GM11168 (cell line): ENCODE results near the gene EXOSC2.

Experiments used
- in situ Hi-C: fragments of 300-500 bp; cut with MboI; formaldehyde crosslinking; loops from one replicate; pipeline ENCODE4 v1.12.0; 2022; ENCODE audit warnings: low sequenced_read_pairs; ENCODE audit not compliant: unreplicated experiment

The EXOSC2 gene

GRCh38 chr9:130666393-130667119 lies 27.0 kb upstream of the EXOSC2 start:
- in situ Hi-C loops: no loop called here

DNA sequence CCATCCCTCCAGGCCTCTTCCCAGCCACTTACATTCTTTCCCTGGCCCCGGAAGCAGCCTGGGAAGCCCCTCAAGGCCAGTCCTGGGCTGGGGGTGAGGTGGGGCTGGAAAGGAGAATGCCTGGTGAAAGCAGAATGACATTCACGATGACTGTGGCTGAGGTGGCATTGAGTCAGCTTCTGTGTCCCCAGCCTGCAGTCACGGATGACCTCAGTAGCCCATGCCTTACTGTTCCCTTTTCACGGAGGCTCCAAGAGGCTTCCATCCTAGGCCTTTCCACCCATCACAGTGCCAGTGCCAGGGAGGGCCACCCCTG lies 26.5 kb upstream of the EXOSC2 start:
- in situ Hi-C loops: no loop called here

DNA sequence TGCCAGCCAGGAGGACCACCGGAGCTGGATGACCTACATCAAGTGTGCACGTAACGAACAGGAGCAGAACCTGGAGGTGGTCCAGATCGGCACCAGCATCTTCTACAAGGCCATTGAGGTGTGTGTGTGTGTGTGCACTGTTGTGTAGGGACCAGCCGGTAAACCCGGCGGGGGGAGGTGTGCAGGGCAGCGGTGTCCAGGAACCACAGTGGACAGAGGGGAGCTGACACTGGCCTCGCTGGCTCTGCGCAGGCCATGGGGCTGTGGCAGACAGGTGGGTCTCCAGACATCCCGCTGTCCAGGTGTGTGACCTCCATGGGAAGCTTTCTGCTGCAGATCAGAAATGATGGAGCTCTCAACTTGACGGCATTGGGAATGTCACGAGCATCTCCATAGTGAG lies 25.4 kb upstream of the EXOSC2 start:
- in situ Hi-C loops: no loop called here

DNA sequence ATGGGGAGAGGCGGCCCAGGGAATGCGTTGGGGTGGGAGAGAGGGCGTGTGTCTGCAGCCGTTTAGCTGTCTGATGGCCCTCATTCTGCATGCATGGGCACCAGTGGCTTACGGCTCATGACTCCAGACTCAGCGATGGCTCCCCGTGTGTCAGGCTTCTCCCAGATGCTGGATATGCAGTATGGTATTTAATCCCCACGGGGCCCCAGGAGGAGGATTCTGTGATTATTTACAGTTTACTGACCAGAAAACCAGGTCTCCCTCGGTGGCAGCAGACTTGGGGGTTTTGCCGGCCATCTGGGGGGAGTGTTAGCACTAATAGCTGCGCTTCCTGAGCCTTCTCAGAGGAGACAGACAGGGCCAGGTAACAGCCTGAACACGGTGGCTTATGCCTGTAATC lies 24.9 kb upstream of the EXOSC2 start:
- in situ Hi-C loops: no loop called here

DNA sequence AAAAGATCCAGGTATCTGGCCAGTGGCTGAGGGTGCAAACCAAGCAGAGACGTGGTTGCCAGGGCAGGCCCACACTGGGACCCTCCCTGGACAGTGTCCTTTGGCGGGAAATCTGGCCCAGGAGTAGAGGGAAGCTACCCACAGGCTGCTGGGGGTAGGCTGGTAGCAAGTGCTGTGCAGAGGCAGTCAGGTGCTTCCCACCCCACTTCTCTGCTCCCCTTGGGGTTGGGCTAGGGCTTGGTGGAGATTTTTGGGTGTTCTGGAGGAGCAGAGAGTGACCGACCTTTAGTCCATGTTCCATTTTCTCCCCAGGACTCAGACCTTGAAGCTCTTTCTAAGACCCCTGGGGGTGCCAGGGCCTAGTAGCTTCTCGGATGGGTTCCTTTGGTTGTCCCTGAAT lies 23.6 kb upstream of the EXOSC2 start:
- in situ Hi-C loops: loop anchor here (10.0 kb wide), 1 partner anchor 225 kb away; the partner anchor contains the start of gene ASS1

GRCh38 chr9:130670644-130671043 lies 22.9 kb upstream of the EXOSC2 start:
- in situ Hi-C loops: loop anchor here (10.0 kb wide), 1 partner anchor 226 kb away; the partner anchor contains the start of gene ASS1

DNA sequence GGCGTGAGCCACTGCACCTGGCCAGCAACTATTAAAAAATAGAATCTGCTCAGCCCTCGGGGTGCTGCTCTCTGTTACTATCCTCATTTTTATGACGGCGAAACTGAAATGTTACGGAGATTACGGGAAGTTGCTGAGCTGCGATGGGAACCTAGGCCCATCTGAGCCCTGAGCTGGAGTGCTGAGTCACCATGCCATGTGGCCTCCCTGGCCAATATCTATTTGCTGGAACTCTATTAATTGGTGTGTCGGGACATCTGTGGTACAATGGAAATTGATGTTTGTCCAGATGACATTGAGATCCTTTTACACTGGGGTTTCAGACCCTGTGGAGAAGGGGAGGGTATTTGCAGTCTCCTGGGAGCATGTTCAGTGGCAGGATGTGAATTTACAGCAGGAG lies 21.1 kb upstream of the EXOSC2 start:
- in situ Hi-C loops: loop anchor here (10.0 kb wide), 1 partner anchor 228 kb away; the partner anchor contains the start of gene ASS1

DNA sequence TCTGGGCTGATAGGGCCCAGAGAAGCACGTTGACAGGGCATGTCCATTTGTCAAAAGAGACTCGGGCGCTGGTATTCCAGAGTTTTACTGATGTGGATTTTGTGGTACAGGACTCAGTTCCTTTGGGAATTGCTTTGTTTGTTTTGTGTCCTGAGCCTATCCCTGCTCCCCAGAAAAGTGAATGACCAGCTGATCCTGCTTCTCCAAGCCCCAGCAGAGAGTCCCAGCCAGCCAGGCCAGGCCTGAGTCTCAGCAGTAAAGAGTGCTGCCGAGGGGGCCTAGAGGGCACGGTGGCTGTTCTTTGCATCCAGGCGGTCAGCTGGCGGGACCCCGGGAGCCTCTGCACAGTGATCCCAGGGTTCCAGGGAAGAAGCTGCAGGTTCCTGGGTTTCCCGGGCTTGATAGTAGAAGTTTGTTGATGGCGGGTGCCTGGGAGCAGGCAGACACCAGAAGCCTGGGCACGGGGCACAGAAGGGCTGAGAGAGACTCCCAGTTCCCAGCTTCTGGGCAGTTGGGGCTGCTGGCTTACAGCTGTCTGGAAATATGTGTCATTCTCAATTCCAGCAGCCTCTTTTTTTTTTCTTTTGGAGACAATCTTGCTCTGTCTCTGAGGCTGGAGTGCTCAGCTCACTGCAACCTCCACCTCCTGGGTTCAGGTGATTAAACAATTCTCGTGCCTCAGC lies 20.5 kb upstream of the EXOSC2 start:
- in situ Hi-C loops: loop anchor here (10.0 kb wide), 1 partner anchor 228 kb away; the partner anchor contains the start of gene ASS1

DNA sequence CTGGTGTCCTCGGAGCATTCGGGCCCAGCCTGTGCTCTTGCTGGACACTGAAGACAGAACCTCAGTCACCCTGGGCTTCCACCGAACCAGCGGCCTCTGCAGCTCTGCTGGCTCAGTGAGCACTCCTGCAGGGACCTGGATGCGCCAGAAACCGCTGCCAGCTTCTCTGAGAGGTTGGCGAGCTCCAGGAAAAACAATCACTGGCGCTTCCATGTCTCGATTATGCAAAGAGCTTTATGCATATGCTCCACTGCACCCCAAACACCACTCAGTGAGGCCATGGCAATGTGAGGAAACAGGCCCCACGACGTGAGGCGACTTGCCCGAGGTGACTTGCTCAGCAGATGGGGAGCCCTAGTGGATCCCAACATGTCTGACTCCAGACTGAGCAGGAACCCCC lies 18.2 kb upstream of the EXOSC2 start:
- in situ Hi-C loops: loop anchor here (10.0 kb wide), 1 partner anchor 231 kb away; the partner anchor contains the start of gene ASS1

GRCh38 chr9:130677252-130677651 lies 16.3 kb upstream of the EXOSC2 start:
- in situ Hi-C loops: loop anchor here (10.0 kb wide), 1 partner anchor 232 kb away; the partner anchor contains the start of gene ASS1

DNA sequence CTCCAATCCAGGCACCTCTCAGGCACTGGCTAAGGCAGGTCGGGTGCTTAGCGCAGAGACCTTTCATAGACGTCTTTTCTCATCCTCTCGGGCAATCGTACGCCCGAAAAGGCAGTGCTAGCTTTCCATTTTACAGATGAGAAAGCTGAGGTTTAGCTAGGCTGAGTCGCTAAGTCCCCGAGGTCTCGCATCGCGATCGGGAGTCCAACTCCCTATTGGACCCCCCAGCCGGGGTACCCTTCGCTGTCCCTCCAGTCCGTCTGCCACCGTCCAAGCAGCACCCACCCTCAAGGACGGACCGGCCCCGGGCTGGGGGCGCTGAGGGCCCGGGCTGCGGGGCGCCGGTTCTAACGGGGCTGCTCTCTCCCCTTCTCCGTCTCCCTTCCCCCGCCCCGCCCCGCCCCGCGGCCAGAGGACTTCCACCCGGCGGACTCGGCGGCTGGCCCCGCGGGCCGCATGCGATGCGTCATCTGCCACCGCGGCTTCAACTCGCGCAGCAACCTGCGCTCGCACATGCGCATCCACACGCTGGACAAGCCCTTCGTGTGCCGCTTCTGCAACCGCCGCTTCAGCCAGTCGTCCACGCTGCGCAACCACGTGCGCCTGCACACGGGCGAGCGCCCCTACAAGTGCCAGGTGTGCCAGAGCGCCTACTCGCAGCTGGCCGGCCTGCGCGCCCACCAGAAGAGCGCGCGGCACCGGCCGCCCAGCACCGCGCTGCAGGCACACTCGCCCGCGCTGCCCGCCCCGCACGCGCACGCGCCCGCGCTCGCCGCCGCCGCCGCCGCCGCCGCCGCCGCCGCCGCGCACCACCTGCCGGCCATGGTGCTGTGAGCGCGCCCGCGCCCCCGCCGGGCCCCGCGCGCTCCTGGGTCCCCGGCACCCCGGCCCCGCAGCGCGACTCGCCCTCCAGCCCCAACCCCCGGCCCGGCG lies 12.5 kb upstream of the EXOSC2 start:
- in situ Hi-C loops: loop anchor here (10.0 kb wide), 1 partner anchor 206 kb away; no protein-coding TSS in a partner anchor

DNA sequence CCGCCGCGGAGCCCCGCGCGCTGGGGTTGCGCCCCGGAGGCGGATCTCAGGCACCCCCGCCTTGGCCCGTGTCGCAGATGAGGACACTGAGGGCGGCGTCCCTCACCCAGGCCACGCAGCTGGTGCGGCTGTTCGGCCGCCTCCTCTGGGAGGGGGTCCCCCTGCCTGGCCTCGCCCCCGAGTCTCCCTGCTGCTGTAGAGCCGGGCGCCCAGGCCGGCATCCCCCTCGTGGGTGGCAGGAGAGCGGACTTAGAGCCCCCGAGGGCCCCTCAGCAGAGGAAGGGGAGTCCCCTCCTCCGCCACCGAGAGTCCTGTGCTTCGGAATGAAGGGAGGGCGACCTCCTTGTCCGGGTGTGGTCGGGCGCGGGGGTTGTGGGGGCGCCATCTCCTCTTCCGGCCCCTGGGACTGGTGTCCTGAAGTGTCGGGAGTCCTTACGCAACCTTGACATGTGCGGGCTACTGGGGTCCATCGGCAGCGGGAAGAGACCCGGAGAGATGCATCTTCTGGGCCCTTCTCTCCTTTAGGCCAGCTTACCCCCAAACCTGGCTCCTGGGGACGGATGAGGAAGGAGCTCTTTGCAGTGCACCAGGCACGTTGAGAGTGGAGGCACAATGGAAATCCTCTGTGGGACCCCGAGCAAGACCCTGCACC lies 11.7 kb upstream of the EXOSC2 start:
- in situ Hi-C loops: loop anchor here (10.0 kb wide), 1 partner anchor 207 kb away; no protein-coding TSS in a partner anchor

DNA sequence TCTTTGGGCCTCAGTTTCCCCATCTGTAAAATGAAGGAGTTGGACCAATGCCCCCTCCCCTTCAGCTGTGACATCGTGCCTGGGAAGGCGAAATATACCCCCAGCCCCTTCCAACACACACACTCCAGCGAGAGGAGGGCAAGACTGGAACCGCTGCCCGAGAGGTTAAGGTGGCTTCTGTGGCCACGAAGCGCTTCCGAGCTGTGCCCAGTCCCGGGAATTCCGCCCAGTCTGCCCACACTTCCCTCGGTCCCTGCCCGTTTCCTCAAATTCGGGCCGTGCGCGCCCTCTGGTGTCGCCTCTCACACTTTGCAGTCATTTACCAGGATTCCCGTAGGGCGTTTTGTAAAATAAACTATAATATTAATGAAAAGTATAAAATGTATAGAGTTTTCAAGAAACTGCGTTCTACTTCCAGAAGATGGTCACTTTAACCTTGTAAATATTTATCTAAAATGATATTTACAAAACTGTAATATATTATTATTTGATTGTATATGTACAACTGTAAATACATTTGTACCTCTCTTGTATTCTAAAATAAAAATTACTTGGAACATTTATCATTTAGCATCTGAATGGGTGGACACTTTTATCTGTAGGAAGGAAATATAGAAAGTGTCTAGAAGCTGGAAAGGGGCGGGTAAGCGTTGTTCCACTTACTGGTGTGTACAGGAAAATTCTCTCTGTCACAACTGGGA lies 11.0 kb upstream of the EXOSC2 start:
- in situ Hi-C loops: loop anchor here (10.0 kb wide), 1 partner anchor 208 kb away; no protein-coding TSS in a partner anchor

- in situ Hi-C loops: loop anchor here (10.0 kb wide), 1 partner anchor 210 kb away; no protein-coding TSS in a partner anchor
Measured at GRCh38 chr9:130685104-130685503, 8.5 kb upstream of the EXOSC2 start.

- in situ Hi-C loops: loop anchor here (10.0 kb wide), 1 partner anchor 211 kb away; no protein-coding TSS in a partner anchor
Measured at GRCh38 chr9:130685945-130686344, 7.6 kb upstream of the EXOSC2 start.

- in situ Hi-C loops: loop anchor here (10.0 kb wide), 1 partner anchor 213 kb away; no protein-coding TSS in a partner anchor
Measured at GRCh38 chr9:130687615-130688014, 6.0 kb upstream of the EXOSC2 start.

- in situ Hi-C loops: loop anchor here (10.0 kb wide), 1 partner anchor 213 kb away; no protein-coding TSS in a partner anchor
Measured at GRCh38 chr9:130688072-130688471, 5.5 kb upstream of the EXOSC2 start.

- in situ Hi-C loops: loop anchor here (10.0 kb wide), 1 partner anchor 215 kb away; no protein-coding TSS in a partner anchor
Measured at GRCh38 chr9:130689572-130689936, 4.0 kb upstream of the EXOSC2 start.
